SH-SY5Y (cell line): ENCODE results near the gene OLFM3.

ENCODE experiments used
- GATA2 ChIP-seq: IDR thresholded peaks from 2 replicates; pipeline ENCODE4 v1.6.1; 2011; ENCODE audit warnings: mild to moderate bottlenecking, low read depth, low read length
- GATA3 ChIP-seq: IDR thresholded peaks from 2 replicates; pipeline ENCODE4 v1.6.1; 2011; ENCODE audit warnings: low read depth, mild to moderate bottlenecking, low read length, moderate library complexity

DNA sequence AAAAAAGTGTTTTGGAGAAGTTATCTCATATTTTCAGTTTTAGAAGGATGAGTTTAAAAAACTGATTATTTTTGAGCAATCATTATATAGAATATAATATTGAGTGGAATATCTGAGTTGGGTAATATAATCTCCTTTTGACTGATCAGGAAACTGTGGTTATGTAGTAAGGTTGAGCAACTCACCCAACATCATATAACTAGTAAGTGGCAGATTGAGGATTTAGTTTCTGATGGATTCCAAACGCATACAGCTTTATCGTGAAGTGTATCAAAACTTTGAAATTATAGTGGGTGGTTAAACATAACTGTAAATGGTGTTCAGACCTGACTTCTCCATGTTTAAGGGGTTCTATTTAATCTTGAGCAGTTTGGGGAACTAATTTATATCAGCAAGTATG is 98.6 kb downstream of the OLFM3 start:
- TF ChIP-seq GATA2 (no peak), GATA3 (no peak)
